ENCODE measurements around the gene PIP5K1B.

The PIP5K1B gene

GRCh38 chr9:68805890-68806517 lies 101.0 kb downstream of the PIP5K1B start:
- H3K36me3 ChIP-seq (ENCODE audit: insufficient read depth, low read length): no peaks in the 10 kb centered on the region
- no peaks in the 10 kb centered on the region for H3K9me3 ChIP-seq (ENCODE audit: control insufficient read depth, insufficient read depth, low read length)
- no peak overlapping the region for H3K9ac ChIP-seq (ENCODE audit: low read depth, low read length)
- H3K4me1 ChIP-seq (ENCODE audit: insufficient read depth, low read length): no peaks in the 10 kb centered on the region

GRCh38 chr9:68808338-68808890 lies 103.4 kb downstream of the PIP5K1B start:
- Histone ChIP-seq H3K9ac (ENCODE audit: low read depth, low read length) (no peak overlapping the region), H3K36me3 (ENCODE audit: insufficient read depth, low read length) (no peaks in the 10 kb centered on the region), H3K4me1 (ENCODE audit: insufficient read depth, low read length) (no peaks in the 10 kb centered on the region), H3K9me3 (ENCODE audit: control insufficient read depth, insufficient read depth, low read length) (no peaks in the 10 kb centered on the region)

- Histone ChIP-seq H3K9me3 (ENCODE audit: control insufficient read depth, insufficient read depth, low read length) (no peaks in the 10 kb centered on the region), H3K4me1 (ENCODE audit: insufficient read depth, low read length) (no peaks in the 10 kb centered on the region), H3K36me3 (ENCODE audit: insufficient read depth, low read length) (no peaks in the 10 kb centered on the region), H3K9ac (ENCODE audit: low read depth, low read length) (no peak overlapping the region)
Measured at GRCh38 chr9:68817079-68817875, 112.2 kb downstream of the PIP5K1B start.

- no peaks in the 10 kb centered on the region for H3K9me3 ChIP-seq (ENCODE audit: control insufficient read depth, insufficient read depth, low read length)
- H3K9ac ChIP-seq (ENCODE audit: low read depth, low read length): no peak overlapping the region
- no peaks in the 10 kb centered on the region for H3K36me3 ChIP-seq (ENCODE audit: insufficient read depth, low read length)
- H3K4me1 ChIP-seq (ENCODE audit: insufficient read depth, low read length): no peaks in the 10 kb centered on the region
Measured at GRCh38 chr9:68819065-68819464, 114.0 kb downstream of the PIP5K1B start.

GRCh38 chr9:68821911-68822310 lies 116.9 kb downstream of the PIP5K1B start:
- Histone ChIP-seq H3K4me1 (ENCODE audit: insufficient read depth, low read length) (peaks cover 11% of the 10 kb centered on the region), H3K36me3 (ENCODE audit: insufficient read depth, low read length) (no peaks in the 10 kb centered on the region), H3K9ac (ENCODE audit: low read depth, low read length) (no peak overlapping the region), H3K9me3 (ENCODE audit: control insufficient read depth, insufficient read depth, low read length) (no peaks in the 10 kb centered on the region)

GRCh38 chr9:68822596-68823165 lies 117.6 kb downstream of the PIP5K1B start:
- H3K9ac ChIP-seq (ENCODE audit: low read depth, low read length): no peak overlapping the region
- no peaks in the 10 kb centered on the region for H3K36me3 ChIP-seq (ENCODE audit: insufficient read depth, low read length)
- no peaks in the 10 kb centered on the region for H3K9me3 ChIP-seq (ENCODE audit: control insufficient read depth, insufficient read depth, low read length)
- H3K4me1 ChIP-seq (ENCODE audit: insufficient read depth, low read length): peaks cover 11% of the 10 kb centered on the region

GRCh38 chr9:68825762-68826472 lies 120.9 kb downstream of the PIP5K1B start:
- no peak overlapping the region for H3K9ac ChIP-seq (ENCODE audit: low read depth, low read length)
- H3K36me3 ChIP-seq (ENCODE audit: insufficient read depth, low read length): no peaks in the 10 kb centered on the region
- peaks cover 11% of the 10 kb centered on the region for H3K4me1 ChIP-seq (ENCODE audit: insufficient read depth, low read length)
- no peaks in the 10 kb centered on the region for H3K9me3 ChIP-seq (ENCODE audit: control insufficient read depth, insufficient read depth, low read length)

- Histone ChIP-seq H3K4me1 (ENCODE audit: insufficient read depth, low read length) (peaks cover 11% of the 10 kb centered on the region), H3K9ac (ENCODE audit: low read depth, low read length) (no peak overlapping the region), H3K9me3 (ENCODE audit: control insufficient read depth, insufficient read depth, low read length) (no peaks in the 10 kb centered on the region), H3K36me3 (ENCODE audit: insufficient read depth, low read length) (no peaks in the 10 kb centered on the region)
Measured at GRCh38 chr9:68827837-68828744, 123.1 kb downstream of the PIP5K1B start.

- no peaks in the 10 kb centered on the region; the same call in 1 of the 2 replicates for H3K4me1 ChIP-seq (ENCODE audit: insufficient read depth, low read length)
- no peaks in the 10 kb centered on the region for H3K9me3 ChIP-seq (ENCODE audit: control insufficient read depth, insufficient read depth, low read length)
- no peak overlapping the region for H3K9ac ChIP-seq (ENCODE audit: low read depth, low read length)
- no peaks in the 10 kb centered on the region for H3K36me3 ChIP-seq (ENCODE audit: insufficient read depth, low read length)
Measured at GRCh38 chr9:68832101-68832500, 127.1 kb downstream of the PIP5K1B start.

GRCh38 chr9:68832861-68833518 lies 128.0 kb downstream of the PIP5K1B start:
- no peaks in the 10 kb centered on the region for H3K36me3 ChIP-seq (ENCODE audit: insufficient read depth, low read length)
- no peaks in the 10 kb centered on the region; the same call in 1 of the 2 replicates for H3K4me1 ChIP-seq (ENCODE audit: insufficient read depth, low read length)
- H3K9me3 ChIP-seq (ENCODE audit: control insufficient read depth, insufficient read depth, low read length): no peaks in the 10 kb centered on the region
- no peak overlapping the region for H3K9ac ChIP-seq (ENCODE audit: low read depth, low read length)

- Histone ChIP-seq H3K9me3 (ENCODE audit: control insufficient read depth, insufficient read depth, low read length) (no peaks in the 10 kb centered on the region), H3K9ac (ENCODE audit: low read depth, low read length) (no peak overlapping the region), H3K36me3 (ENCODE audit: insufficient read depth, low read length) (no peaks in the 10 kb centered on the region), H3K4me1 (ENCODE audit: insufficient read depth, low read length) (no peaks in the 10 kb centered on the region; the same call in 1 of the 2 replicates)
Measured at GRCh38 chr9:68834931-68835520, 130.0 kb downstream of the PIP5K1B start.

GRCh38 chr9:68836788-68837187 lies 131.7 kb downstream of the PIP5K1B start:
- Histone ChIP-seq H3K36me3 (ENCODE audit: insufficient read depth, low read length) (no peaks in the 10 kb centered on the region), H3K9me3 (ENCODE audit: control insufficient read depth, insufficient read depth, low read length) (no peaks in the 10 kb centered on the region), H3K4me1 (ENCODE audit: insufficient read depth, low read length) (no peaks in the 10 kb centered on the region; the same call in 1 of the 2 replicates), H3K9ac (ENCODE audit: low read depth, low read length) (no peak overlapping the region)

- Histone ChIP-seq H3K9me3 (ENCODE audit: control insufficient read depth, insufficient read depth, low read length) (no peaks in the 10 kb centered on the region), H3K36me3 (ENCODE audit: insufficient read depth, low read length) (no peaks in the 10 kb centered on the region), H3K4me1 (ENCODE audit: insufficient read depth, low read length) (no peaks in the 10 kb centered on the region; the same call in 1 of the 2 replicates), H3K9ac (ENCODE audit: low read depth, low read length) (no peak overlapping the region)
Measured at GRCh38 chr9:68838245-68838644, 133.2 kb downstream of the PIP5K1B start.

Measured in ES-I3 (cell line).